Right renal pelvis (tissue), 4 donors: ENCODE measurements around the gene CNOT6L. TPM values are rescaled to one million over a fixed set of nuclear protein-coding genes. Genes with fewer than 3 reads are reported as not detected.
"Not testable (repeated sequence)": the region's sequence is repeated elsewhere in the genome, so short reads cannot be mapped to it uniquely, and the experiment has no call there.

Experiments
- DNase-seq, 4 donors: peaks; one replicate each; pipeline ENCODE4 v3.0.0-alpha.2; 2013; ENCODE audit warnings: low read depth in 4 of 4, low spot score in 3 of 4, missing footprints in 1 of 4
- polyA plus RNA-seq, 4 donors: library from polyadenylated mRNA; unstranded; fragments of 120-200 nt; gene quantifications; one replicate each; pipeline ENCODE4 v1.2.1, GENCODE V29; 2013; ENCODE audit not compliant: insufficient read length in 4 of 4

CNOT6L gene
- polyA plus RNA-seq, 4 donors, result 33.8 to 41.4 (median 37.3) TPM

GRCh38 chr4:77783895-77784294 lies 35.3 kb downstream of the CNOT6L start:
- no peak for DNase-seq

- DNase-seq, result no peak
These were observed 36.9 kb downstream of the CNOT6L start for GRCh38 chr4:77782102-77782835.

DNA sequence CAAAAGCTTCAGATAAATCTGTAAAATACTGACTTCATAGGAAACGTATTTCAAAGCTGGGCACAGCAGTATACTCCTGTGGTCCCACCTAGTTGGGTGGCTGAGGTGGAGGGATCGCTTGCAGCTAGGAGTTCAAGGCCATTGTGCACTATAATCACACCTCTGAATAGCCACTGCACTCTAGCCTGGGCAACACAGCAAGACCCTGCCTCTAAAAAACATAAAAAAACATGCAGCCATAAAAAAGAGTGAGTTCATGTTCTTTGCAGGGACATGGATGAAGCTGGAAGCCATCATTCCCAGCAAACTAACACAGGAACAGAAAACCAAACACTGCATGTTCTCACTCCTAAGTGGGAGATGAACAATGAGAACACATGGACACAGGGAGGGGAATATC lies 38.4 kb downstream of the CNOT6L start:
- DNase-seq, result not testable (repeated sequence)

- no peak for DNase-seq
These were observed 41.9 kb downstream of the CNOT6L start for GRCh38 chr4:77777135-77777807.

DNA sequence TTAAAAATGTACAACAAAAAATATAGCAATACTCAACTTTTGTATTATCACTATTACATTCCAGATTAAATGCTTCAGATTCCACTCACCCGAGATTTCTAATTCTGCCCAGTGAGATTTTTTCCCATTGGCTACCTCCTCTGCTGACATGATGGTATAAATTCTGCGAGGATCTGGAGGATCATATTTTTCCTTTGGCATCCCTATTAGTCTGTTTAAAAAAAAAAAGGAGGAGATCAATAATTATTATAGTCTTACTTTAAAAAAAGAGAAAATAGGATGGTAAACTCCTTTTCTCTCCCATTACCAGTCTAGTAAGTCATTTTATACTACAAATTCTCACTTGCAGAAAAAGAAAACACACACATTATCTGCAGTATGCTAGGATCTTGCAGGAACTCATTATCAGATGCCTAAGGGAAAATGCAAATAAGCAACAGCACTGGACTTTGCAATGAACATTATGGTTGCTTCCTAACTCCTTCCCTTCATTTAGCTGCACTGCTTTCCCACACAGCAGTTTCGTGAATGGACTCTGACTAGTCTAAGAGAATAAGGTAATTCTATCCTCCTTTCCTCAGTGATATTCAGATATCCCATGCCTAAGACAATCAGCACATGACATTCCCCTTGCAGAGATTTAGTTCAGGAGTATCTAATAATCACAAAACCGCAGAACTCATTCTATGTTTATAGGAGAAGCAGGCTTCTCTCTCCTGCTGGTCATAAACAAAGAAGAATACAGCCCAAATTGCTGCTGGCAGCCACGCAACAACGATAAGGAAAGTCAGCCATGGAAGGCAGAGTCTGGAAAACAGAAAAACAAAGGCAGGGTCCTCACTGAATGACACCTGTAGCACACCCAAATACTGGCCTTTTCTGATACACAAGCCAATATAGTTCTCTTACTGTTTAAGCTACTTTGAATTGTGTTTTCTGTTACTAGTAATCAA lies 42.7 kb downstream of the CNOT6L start:
- DNase-seq, result no peak

DNA sequence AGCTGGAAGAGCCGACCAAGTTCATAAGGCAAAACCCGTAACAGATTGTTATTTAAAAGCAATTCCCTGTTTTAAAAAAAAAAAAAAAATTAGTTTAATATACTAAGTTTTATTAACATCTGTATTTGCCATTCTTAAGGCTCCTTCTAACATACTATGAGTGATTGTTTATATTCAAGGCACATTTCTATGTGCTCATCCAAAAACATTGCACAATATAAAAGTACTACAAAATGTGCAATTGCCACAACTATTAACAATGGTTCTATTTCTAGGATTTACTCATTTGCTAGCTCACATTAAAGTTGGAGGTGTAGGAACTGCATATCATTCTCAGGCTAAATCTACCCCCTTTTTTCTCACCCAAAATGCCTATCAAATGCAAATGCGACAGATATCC lies 46.1 kb downstream of the CNOT6L start:
- DNase-seq, result no peak

DNA sequence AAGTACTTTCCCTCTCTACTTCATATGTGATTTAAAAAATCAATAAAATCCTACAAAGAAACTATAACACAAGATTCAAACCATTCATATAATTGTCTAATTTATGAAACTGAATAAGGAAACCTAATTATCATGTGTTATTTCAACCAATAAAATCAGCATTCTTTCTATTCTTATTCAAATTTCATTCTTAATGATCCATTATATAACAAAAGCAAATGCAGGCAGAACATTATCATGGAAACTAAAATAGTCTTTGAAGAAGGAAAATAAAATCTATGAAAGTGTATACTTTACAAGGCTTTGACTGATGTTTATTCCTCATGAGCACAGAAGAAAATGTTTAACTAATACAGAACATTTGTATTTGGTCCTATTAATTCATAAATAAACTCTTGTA lies 47.6 kb downstream of the CNOT6L start:
- DNase-seq, result no peak

- no peak for DNase-seq
These were observed 53.4 kb downstream of the CNOT6L start for GRCh38 chr4:77765720-77766119.

- DNase-seq, result no peak
These were observed 56.6 kb downstream of the CNOT6L start for GRCh38 chr4:77762531-77762930.

GRCh38 chr4:77761595-77761994 lies 57.6 kb downstream of the CNOT6L start:
- no peak for DNase-seq

GRCh38 chr4:77758804-77759203 lies 60.4 kb downstream of the CNOT6L start:
- no peak for DNase-seq

DNA sequence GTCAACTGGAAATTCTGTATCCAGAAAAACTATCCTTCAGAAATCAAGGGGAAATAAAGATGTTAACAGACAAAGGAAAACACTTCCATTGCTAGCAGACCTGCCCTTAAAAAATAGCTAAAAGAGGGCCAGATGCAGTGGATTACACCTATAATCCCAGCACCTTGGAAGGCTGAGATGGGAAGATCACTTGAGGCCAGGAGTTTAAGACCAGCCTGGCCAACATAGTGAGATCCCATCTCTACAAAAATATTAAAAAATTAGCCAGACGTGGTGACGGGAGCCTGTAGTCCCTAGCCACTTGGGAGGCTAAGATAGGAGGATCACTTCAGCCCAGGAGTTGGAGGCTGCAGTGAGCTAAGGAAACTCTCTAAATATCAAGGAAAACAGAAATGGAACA lies 67.4 kb downstream of the CNOT6L start:
- DNase-seq, result no peak

DNA sequence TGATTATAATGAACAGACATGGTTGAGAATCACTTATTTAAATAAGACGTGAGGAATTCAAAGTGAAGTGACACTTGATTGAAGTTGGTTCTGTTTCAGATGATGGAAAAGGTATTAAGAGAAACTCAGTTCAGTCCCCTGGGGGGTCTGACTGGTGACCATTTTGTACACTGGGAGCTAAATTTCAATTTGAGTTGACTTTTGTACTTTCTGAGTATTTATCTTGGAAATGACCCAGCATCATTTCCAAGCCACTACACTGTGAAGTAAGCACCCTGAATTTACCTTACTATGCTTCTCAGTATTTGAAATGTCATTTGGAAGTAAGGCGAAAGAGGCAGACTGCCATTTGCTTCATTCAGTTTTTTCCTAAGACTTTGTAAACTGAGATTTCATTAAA lies 73.4 kb downstream of the CNOT6L start:
- DNase-seq, result no peak

GRCh38 chr4:77742054-77742453 lies 77.1 kb downstream of the CNOT6L start:
- no peak for DNase-seq

- no peak for DNase-seq
These were observed 78.7 kb downstream of the CNOT6L start for GRCh38 chr4:77740480-77740879.

- DNase-seq, result no peak
These were observed 84.2 kb downstream of the CNOT6L start for GRCh38 chr4:77734928-77735327.

- DNase-seq, result no peak
These were observed 87.5 kb downstream of the CNOT6L start for GRCh38 chr4:77731656-77732055.

- DNase-seq, result no peak
These were observed 90.7 kb downstream of the CNOT6L start for GRCh38 chr4:77728420-77728819.

GRCh38 chr4:77721073-77721472 lies 98.1 kb downstream of the CNOT6L start:
- DNase-seq, result no peak

DNA sequence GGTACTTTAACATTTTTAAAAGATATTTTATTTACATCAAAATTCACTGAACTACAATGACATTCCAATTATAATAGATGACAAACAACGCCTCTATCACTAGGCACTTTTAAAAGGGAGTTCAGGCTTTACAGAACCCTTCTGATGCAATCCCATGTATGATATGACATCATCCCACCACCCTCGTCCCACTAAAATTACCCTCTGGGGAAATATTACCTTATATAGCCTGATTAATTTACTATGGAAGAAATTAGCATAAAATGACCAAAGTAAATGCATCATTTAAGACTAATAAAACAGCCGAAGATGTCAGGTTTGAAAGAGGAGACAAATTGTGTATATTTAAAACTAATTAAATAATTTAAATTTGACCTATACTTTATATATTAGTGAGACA lies 100.7 kb downstream of the CNOT6L start:
- not testable (repeated sequence) for DNase-seq
